Myocyte (in vitro differentiated cells): ENCODE results near the gene LGALS14. TPM values are rescaled to one million over a fixed set of nuclear protein-coding genes. Genes with fewer than 3 reads are reported as not detected.
"Not testable (repeated sequence)": the region's sequence is repeated elsewhere in the genome, so short reads cannot be mapped to it uniquely, and the experiment has no call there.

Experiments used
- DNase-seq: peaks from one replicate; pipeline ENCODE4 v3.0.0-alpha.2; 2012; ENCODE audit warnings: low read depth
- total RNA-seq: library from RNA; depleted of rRNA; stranded (reverse); fragments of >200 nt; gene quantifications from 2 replicates; pipeline ENCODE4 v1.2.3, GENCODE V29; 2014

LGALS14 gene
- total RNA-seq, 1 donor from 2014 or later = not detected

DNA sequence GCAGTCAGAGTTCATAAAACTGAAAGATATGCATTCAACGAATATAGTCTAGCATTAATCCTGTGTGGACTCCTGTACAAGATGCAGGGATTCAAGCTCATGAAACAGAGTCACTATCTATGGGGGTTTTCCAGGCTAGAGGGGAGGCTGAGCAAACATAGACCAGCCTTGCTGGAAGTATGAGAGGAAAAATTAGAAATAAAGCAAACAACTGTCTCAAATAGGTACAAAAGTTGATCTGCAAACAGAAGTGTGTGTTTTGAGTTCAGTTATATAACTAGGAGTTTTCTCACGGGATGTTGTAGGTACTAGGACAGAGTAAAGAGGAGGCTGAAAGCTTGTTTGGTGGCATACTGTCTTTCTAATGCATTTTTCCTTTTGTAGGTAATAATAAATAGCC is 8.5 kb upstream of the LGALS14 start:
- DNase-seq = no peak

DNA sequence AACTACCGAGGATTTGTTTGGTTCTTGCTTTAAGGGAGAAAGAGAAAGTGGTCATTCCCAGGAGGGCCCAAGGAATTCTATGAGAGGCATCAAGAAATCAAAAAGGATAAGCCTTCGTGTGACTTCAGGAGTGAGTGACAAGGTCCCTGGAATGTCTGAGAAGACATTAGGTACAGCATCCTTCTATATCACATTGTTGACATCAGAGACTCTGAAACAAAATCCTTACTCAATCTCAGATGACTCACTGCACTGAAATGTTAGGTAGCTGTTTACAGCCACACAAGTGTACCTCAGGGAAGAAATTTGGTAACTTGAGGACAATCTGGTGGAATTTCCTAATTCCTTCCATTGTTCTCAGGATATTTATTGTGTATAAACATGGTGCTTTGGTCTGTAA is 7.9 kb upstream of the LGALS14 start:
- DNase-seq = no peak

GRCh38 chr19:39698535-39698934 is 5.7 kb upstream of the LGALS14 start:
- DNase-seq = no peak

DNA sequence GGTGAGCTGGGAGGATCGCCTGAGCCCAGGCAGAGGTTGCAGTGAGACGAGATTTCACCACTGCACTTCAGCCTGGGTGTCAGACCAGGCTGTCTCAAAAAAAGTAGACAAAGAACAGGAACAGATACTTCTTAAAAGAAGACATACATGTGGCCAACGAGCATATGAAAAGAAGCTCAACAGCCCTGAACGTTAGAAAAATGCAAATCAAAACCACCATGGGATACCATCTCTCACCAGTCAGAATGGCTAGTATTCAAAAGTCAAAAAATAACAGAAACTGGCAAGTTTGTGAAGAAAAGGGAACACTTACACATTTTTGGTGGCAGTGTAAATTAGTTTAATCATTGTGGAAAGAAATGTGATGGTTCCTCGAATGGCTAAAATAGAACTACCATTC is 3.0 kb upstream of the LGALS14 start:
- no peak for DNase-seq

DNA sequence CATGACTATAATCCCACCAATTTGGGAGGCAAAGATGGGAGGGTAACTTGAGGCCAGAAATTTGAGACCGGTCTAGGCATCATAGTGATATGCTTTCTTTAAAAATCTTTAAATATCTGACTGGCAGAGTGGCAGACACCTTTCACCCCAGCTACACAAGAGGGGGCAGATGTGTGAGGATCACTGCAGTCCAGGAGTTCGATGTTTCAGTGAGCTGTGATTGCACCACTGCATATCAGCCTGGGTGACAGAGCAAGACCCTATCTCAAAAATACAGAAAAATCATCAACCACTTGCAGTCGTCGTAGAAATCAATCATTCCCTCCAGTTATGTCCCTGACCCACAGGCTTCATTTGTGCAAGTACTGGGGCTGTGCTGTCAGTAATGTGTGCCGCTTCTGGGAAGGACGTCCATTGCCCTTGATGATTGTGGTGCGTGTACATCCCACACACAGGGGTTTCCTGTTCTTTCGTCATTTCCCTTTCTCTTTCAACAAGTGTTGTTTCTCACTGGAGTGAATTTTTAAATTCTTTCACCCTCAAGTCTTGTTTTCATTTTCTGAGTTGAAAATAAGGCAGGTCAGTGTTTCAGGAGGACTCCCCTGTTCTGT is 1.4 kb downstream of the LGALS14 start:
- no peak for DNase-seq

- DNase-seq = no peak
Measured at GRCh38 chr19:39708594-39708993, 4.3 kb downstream of the LGALS14 start.

- DNase-seq = no peak
Measured at GRCh38 chr19:39709026-39709872, 5.0 kb downstream of the LGALS14 start.

DNA sequence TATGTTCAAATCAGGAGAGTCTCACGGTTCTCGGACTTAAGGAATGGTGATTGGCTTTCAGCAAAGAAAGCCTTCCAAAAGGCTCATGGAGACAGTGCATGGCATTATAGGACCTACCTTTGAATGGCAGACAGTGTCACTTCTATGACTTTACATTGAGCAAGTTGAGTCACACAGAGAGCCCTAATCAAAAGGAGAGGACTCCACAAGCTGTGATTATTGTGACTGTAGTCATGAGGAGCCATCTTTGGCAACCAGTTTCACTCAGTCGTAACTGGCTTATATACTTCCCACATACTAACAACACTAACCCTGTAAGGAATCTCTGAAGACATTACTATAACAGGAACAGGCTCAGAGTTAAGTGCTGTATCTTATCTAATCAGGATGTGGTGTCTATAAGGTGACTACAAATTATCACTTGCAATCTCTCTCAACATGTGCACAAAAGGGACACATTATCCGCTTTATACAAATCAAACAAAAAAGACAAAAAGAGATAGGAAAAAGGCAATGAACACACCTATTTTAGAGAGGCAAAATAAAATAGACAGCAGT is 6.1 kb downstream of the LGALS14 start:
- no peak for DNase-seq

- DNase-seq = not testable (repeated sequence)
Measured at GRCh38 chr19:39720144-39720543, 15.9 kb downstream of the LGALS14 start.

DNA sequence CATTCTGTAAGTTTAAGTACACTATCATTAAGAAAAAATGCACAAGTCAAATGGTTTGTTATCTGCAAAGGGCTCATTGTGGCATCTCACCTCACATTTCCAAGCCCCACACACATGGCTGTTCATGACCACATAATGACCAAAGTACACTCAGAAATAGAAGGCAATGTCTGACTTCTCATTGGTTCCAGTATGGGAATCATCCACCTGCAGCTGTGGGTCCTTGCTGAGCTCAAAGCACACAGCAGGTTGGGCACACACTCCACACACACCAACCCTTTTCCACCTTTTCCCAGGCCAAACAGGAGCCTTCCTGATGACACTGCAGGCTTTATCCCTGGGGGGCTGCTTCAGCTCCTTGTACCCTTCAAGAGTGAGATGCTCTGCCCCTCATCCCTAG is 21.7 kb downstream of the LGALS14 start:
- no peak for DNase-seq

DNA sequence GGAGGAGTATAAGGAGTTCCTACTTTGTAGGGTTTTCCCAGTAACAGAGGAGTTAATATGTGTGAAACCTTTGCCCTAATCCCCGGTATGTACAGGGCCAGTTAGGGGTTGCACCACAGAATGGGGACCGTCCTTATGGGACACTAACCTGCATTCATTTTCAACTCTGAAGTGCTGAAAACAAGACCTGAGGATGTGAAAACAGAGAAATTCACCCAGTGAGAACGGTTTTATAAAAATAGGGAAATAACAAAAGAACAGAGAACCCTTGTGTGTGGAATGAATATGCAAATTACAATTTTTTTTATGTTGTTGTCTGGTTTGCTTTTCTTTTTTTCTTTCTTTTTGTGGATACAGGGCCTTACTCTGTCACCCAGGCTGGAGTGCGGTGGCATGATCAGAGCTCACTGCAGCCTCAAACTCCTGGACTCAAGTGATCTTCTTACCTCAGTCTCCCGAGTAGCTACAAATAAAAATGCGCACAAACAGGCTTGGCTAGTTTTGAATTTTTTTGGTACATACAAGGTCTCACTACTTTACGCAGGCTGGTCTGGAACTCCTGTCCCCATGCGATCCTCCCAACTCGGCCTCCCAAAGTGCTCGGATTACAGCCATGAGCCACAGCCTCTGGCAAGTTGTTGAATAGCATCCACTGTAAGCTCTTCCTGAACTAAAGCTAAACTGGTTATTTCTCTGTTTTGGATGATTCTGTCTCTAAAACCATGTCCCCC is 23.0 kb downstream of the LGALS14 start:
- no peak for DNase-seq

- no peak for DNase-seq
Measured at GRCh38 chr19:39728040-39728439, 23.8 kb downstream of the LGALS14 start.

DNA sequence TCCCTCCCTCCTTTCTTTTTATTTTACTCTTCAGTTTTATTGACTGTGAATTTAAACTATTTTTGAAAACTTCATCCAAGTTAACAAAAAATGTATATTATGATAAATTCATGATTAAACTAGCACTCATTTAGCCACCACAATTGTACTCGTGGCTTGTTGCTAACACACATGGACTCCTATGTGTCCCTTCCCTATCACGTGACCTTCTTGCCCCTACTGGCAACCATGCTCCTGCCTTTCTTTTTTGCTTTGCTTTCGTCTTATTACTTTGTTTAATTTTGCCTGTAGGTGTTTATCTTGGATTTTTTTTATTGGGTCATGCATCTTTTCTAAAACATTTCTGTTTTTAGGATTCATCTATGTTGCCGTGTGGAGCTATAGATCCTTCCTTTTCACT is 25.3 kb downstream of the LGALS14 start:
- no peak for DNase-seq

DNA sequence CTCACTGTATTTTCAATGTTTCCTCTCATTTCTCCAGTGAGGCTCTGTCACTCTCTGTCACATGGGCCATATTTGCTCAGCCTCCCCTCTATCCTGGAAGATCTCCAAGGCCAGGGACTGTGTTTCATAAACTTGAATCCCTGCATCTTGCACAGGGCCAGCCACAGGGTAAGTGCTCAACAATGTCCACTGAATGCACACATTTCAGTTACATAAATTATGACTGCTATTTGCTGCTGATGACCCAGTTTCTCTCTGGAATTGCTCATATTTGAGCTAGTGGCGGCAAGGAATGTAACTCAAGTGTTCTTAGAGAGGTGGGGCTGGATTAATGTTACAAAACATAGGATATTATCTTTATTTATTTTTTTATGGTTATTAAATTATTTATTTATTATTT is 27.4 kb downstream of the LGALS14 start:
- no peak for DNase-seq

DNA sequence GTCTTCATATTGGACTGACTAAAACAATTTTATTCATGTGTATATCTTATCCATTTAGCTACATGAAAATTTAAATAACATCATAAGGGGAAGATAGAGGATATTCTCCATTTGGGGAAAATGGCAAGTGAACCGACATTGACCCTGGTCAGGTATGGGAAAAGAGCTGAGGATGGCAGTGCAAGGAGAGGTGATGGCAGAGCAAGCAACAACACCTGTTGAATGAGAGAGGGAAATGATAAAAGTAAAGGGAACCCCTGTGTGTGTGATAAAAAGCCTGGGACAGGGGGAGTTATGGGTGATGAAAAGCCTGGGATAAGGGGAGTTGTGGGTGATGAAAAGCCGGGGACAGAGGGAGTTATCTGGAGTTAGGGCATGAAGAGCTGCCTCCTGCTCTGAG is 29.6 kb downstream of the LGALS14 start:
- no peak for DNase-seq

DNA sequence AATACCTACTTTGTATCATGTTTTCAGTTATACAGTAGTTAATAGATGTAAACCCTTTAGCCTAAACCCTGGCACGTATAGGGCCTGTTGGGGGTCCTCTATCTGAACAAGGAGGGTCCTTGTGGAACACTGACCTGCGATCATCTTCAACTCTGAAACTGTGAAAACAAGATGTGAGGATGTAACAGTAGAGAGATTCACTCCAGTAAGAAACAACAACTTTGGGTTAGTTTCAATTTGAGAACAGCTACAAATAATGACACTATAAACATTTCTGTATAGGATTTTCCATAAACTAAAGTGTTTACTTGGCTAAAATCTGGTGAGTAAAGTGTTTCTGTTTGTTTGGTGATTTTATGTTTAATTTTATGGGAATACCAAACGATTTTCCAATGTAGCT is 31.4 kb downstream of the LGALS14 start:
- no peak for DNase-seq

DNA sequence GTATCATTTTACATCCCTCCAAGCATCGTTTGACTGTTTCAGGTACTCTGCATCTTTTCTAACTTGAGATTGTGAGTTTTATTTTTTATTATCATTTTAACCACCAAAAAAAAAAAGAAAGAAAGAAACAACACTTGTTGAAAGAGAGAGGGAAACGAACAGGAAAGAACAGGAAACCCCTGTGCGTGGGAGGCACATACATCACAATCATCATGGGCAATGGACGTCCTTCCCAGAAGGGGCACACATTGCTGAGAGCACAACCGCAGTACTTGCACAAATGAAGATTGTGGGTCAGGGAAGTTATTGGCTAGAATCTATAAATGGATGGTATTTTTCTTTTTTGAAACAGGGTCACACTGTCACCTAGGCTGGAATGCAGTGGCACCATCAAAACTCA is 31.8 kb downstream of the LGALS14 start:
- DNase-seq = no peak

- DNase-seq = no peak
Measured at GRCh38 chr19:39737351-39737750, 33.1 kb downstream of the LGALS14 start.

DNA sequence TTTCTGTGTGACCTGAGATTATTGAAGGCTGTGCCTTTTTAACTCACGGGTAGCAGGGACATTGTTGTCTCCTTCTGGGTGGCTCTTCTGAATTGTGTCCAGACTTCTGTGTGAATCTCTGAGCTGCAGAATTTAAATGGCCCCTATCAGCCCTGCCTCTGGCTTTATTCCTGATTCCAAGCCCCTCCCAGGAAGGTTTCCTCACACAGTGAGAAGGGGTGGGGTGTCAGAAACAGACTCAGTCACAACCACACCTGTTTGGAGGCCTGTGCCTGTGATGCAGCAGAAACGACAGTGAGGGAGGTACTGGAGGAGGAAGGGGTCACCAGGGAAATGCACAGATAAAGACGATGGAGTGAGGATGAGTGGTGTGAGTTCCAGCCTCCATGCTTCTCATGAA is 33.6 kb downstream of the LGALS14 start, which contains the start of gene CLC:
TSS of gene CLC (minus strand) at position 139 of the 400 bp plus-strand sequence. CDS start at position 62, 77 bp downstream.
- DNase-seq = no peak

DNA sequence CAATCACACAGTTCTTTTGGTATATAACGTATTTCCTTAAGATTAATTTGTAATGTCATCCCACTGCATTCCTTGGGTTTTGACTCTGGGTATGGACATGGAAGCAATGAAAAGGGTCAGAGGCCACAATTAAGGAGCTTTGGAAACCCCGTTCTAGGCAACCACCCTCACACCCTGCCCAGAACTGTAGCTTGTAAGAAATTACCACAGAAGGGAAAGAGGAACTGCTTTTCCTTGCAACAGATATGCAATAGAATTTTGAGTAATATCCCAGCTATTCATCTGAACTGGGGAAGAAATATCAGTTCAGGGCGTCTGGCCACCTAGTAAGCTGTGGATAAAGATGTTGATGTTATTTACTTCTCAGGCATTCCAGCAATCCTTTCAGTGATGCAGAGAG is 34.5 kb downstream of the LGALS14 start:
- DNase-seq = no peak

- no peak for DNase-seq
Measured at GRCh38 chr19:39740395-39740794, 36.1 kb downstream of the LGALS14 start.

GRCh38 chr19:39745643-39746042 is 41.4 kb downstream of the LGALS14 start:
- no peak for DNase-seq
